ENCODE measurements around the gene TBX3. TPM values are rescaled to one million over a fixed set of nuclear protein-coding genes. Genes with fewer than 3 reads are reported as not detected.

TBX3 gene
- total and polyA plus RNA-seq, 2 donors from 2014 or later = 10.5 to 18.0 TPM

DNA sequence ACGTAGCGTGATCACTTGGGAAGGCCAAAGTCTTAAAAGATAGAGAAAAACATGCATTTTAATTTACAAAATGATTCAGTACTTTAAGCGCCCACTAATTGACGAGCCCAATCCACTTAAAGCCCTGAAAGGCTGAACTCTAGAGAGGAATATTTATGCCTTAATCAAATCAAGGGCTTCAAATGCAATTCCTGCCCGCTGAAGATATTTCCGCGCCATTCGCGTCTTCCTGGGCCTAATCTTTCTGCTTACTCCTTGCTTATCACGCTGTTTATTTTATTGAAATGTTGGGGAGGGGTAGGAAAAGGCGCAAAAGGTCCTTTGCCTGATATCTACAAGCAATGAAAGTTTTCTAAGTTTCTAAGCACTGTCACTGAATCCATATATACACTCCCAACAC is 4.0 kb downstream of the TBX3 start:
- intact Hi-C loops (cut with DNase I) = no loop called here
- Histone ChIP-seq H3K27me3 (ENCODE audit: control insufficient read depth, insufficient read depth, low read length) (peaks cover 6% of the 10 kb centered on the region), H3K4me1 (ENCODE audit: control insufficient read depth in 2 of 3, insufficient read depth in 2 of 3, low read depth in 1 of 3, low read length in 3 of 3) (peaks cover 0 to 2% (median 0%) of the 10 kb centered on the region in 3 donors), H3K27ac (ENCODE audit: low read depth in 2 of 2, low read length in 2 of 2) (peak overlapping the region; percentile 2 to 34), H3K9me3 (ENCODE audit: control insufficient read depth in 2 of 3, insufficient read depth in 1 of 3, low read length in 3 of 3) (no peaks in the 10 kb centered on the region), H3K9ac (ENCODE audit: low read length in 3 of 3) (peak overlapping the region in 2 of 3 donors; percentile 43 to 76), H3K36me3 (ENCODE audit: control insufficient read depth in 2 of 3, insufficient read depth in 3 of 3, low read length in 3 of 3) (peaks cover 0 to 9% (median 4%) of the 10 kb centered on the region in 3 donors), H3K4me3 (ENCODE audit: low read length in 3 of 3) (peak overlapping the region; percentile 62 to 78 (median 74))
- no peak for FAIRE-seq
- DNase-seq = peak in 2 of 5 donors; percentile 4 to 26
- TF ChIP-seq, protein P1, sequence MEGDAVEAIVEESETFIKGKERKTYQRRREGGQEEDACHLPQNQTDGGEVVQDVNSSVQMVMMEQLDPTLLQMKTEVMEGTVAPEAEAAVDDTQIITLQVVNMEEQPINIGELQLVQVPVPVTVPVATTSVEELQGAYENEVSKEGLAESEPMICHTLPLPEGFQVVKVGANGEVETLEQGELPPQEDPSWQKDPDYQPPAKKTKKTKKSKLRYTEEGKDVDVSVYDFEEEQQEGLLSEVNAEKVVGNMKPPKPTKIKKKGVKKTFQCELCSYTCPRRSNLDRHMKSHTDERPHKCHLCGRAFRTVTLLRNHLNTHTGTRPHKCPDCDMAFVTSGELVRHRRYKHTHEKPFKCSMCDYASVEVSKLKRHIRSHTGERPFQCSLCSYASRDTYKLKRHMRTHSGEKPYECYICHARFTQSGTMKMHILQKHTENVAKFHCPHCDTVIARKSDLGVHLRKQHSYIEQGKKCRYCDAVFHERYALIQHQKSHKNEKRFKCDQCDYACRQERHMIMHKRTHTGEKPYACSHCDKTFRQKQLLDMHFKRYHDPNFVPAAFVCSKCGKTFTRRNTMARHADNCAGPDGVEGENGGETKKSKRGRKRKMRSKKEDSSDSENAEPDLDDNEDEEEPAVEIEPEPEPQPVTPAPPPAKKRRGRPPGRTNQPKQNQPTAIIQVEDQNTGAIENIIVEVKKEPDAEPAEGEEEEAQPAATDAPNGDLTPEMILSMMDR (IDR thresholded peaks at IDR 0.05; ENCODE audit: borderline replicate concordance, extremely low read depth, insufficient read depth) = no peak

DNA sequence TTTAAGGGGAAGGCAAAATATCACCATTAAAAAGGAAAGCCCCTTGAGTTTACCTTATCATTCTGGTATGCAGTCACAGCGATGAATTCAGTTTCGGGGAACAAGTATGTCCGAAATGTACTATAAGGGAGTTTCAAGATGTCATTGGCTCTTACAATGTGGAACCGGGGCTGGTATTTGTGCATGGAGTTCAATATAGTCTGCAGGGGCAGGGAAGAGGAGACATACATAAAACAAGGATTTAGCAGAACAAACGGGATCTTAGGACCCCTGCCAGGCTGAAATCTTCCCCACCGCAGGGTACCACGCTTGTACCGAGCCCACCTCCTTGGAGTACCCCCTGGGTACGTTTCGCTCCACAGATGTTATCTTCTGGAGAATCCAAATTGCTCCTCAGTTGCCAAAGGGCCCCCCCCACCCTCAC is 4.5 kb downstream of the TBX3 start:
- DNase-seq (peak in 2 of 5 donors; percentile 3 to 19), FAIRE-seq (no peak)
- TF ChIP-seq, protein P1 (IDR thresholded peaks at IDR 0.05; ENCODE audit: borderline replicate concordance, extremely low read depth, insufficient read depth) = no peak
- intact Hi-C loops (cut with DNase I) = no loop called here
- H3K27me3 ChIP-seq (ENCODE audit: control insufficient read depth, insufficient read depth, low read length) = peaks cover 6% of the 10 kb centered on the region
- peaks cover 0 to 9% (median 4%) of the 10 kb centered on the region in 3 donors for H3K36me3 ChIP-seq (ENCODE audit: control insufficient read depth in 2 of 3, insufficient read depth in 3 of 3, low read length in 3 of 3)
- peak overlapping the region; percentile 34 to 38 for H3K27ac ChIP-seq (ENCODE audit: low read depth in 2 of 2, low read length in 2 of 2)
- peak overlapping the region; percentile 62 to 78 (median 74) for H3K4me3 ChIP-seq (ENCODE audit: low read length in 3 of 3)
- H3K9me3 ChIP-seq (ENCODE audit: control insufficient read depth in 2 of 3, insufficient read depth in 1 of 3, low read length in 3 of 3) = no peaks in the 10 kb centered on the region
- H3K9ac ChIP-seq (ENCODE audit: low read length in 3 of 3) = peak overlapping the region in 2 of 3 donors; percentile 43 to 76
- H3K4me1 ChIP-seq (ENCODE audit: control insufficient read depth in 2 of 3, insufficient read depth in 2 of 3, low read depth in 1 of 3, low read length in 3 of 3) = no peaks in the 10 kb centered on the region

DNA sequence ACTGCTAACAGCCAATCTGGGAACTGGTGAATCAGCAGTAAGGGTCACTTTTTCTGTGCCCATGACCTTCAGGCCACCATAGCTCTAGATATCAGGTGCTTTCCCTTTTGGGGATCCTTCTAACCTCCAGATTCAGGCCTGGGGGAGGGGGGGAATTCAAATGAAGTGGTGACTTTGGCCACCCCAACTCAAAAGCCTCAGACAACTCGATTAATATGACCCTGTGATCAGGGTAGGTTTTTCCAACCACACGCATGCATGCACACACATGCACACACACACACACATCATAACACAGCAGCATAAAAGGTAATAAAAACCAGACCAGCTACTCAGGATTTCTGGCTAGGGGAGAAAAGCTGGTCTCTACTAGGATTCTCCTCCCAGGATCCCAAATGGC is 5.3 kb downstream of the TBX3 start:
- intact Hi-C loops (cut with DNase I) = no loop called here
- FAIRE-seq (no peak), DNase-seq (peak in 1 of 5 donors; percentile 20)
- peaks cover 6% of the 10 kb centered on the region for H3K27me3 ChIP-seq (ENCODE audit: control insufficient read depth, insufficient read depth, low read length)
- TF ChIP-seq, protein P1 (IDR thresholded peaks at IDR 0.05; ENCODE audit: borderline replicate concordance, extremely low read depth, insufficient read depth) = no peak
- no peak overlapping the region for H3K27ac ChIP-seq (ENCODE audit: low read depth in 2 of 2, low read length in 2 of 2)
- peaks cover 0 to 9% (median 5%) of the 10 kb centered on the region in 3 donors for H3K36me3 ChIP-seq (ENCODE audit: control insufficient read depth in 2 of 3, insufficient read depth in 3 of 3, low read length in 3 of 3)
- no peaks in the 10 kb centered on the region for H3K9me3 ChIP-seq (ENCODE audit: control insufficient read depth in 2 of 3, insufficient read depth in 1 of 3, low read length in 3 of 3)
- H3K4me3 ChIP-seq (ENCODE audit: low read length in 3 of 3) = peak overlapping the region in 1 of 3 donors; percentile 78
- peaks cover 0 to under 1% (median 0%) of the 10 kb centered on the region in 3 donors for H3K4me1 ChIP-seq (ENCODE audit: control insufficient read depth in 2 of 3, insufficient read depth in 2 of 3, low read depth in 1 of 3, low read length in 3 of 3)
- peak overlapping the region in 2 of 3 donors; percentile 19 to 43 for H3K9ac ChIP-seq (ENCODE audit: low read length in 3 of 3)
